NT2/D1 (cell line): ENCODE data around the gene SLC26A4.

Experiments used
- SUZ12 ChIP-seq: IDR thresholded peaks from 2 replicates; pipeline ENCODE4 v1.6.1; 2011; ENCODE audit not compliant: insufficient read length, insufficient read depth; ENCODE audit errors: extremely low read depth
- YY1 ChIP-seq: IDR thresholded peaks from 2 replicates; pipeline ENCODE4 v1.6.1; 2011; ENCODE audit not compliant: insufficient read length, insufficient read depth
- ZNF274 ChIP-seq: IDR thresholded peaks from 2 replicates; pipeline ENCODE4 v1.6.1; 2011; ENCODE audit warnings: mild to moderate bottlenecking, low read depth, low read length

DNA sequence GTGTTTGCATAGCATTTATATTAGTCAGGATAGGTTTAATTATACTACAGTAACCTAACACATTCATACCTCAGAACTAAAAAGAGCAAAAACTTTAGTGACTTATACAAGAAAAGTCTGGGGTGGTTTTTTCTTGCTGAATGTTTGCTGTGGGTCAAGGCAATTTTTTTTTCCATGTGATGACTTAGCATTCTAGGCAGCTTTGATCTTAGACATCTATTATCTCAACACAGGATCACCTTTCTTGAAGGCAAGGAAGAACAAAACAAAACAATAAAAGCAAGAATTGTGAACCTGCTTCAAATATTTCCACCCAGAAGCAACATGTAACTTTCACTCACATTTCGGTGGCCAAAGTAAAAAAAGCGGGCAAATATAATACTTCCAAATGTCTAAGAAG is 62.6 kb downstream of the SLC26A4 start:
- TF ChIP-seq ZNF274: no peak
- TF ChIP-seq SUZ12: no peak
- no peak for TF ChIP-seq YY1
